K562 (cell line): ENCODE results near the gene UBASH3A. TPM values are rescaled to one million over a fixed set of nuclear protein-coding genes. Genes with fewer than 3 reads are reported as not detected.

Experiments used
- polyA plus RNA-seq, 8 experiments: library from polyadenylated mRNA; depleted of rRNA in 4 of 8; stranded (reverse) in 5 of 8; unstranded in 3 of 8; fragments of >200 nt; fragmentation: Nextera tagmentation in 2 of 8; fragmentation: Illumina TruSeq in 1 of 8; extraction: Ambion mirVana in 2 of 8; extraction: Trizol in 1 of 8; gene quantifications; 2 replicates each; pipeline versions ENCODE4 v1.2.1 to v1.2.3, GENCODE V29; 2011 to 2014; ENCODE audit warnings: inconsistent platforms in 1 of 8, missing spikeins in 1 of 8
- small RNA-seq: library from RNA; depleted of rRNA; stranded (forward); fragments of <200 nt; gene quantifications from one replicate; pipeline ENCODE3, GENCODE V24; 2014
- total RNA-seq, 7 experiments: library from RNA; depleted of rRNA in 6 of 7; stranded (reverse); fragments of >200 nt in 6 of 7; fragmentation: Illumina TruSeq in 2 of 7; extraction: Trizol in 2 of 7; gene quantifications; 2 replicates each; pipeline versions ENCODE4 v1.2.1 to v1.2.3, GENCODE V29; 2011 to 2021; ENCODE audit warnings: low replicate concordance in 1 of 7

UBASH3A gene
- total and polyA plus RNA-seq, 9 of the 15 experiments (the other 6 are each of a cell fraction or from before 2014, with no cell fraction given), result 0.23 to 1.8 (median 1.1) TPM

Small RNA genes lying within 50 kb of the gene (small RNA-seq; reads per million reads assigned to genes)
- not detected for gene RNU6-1149P

Other genes with a start within 250 kb of the UBASH3A start
Only the 7 nearest of the 8 such genes appear.
- gene ABCG1, start 184.8 kb upstream of the UBASH3A start, total RNA-seq (2014; rRNA removed), result 0.12 TPM in 1 of 2 replicates, not detected in the other
- gene ABCG1, start 184.8 kb upstream of the UBASH3A start, total RNA-seq (2014; rRNA removed; fragmentation: Illumina TruSeq; extraction: Trizol), result not detected in 2 replicates
- 0.04 and 0.08 TPM in 2 replicates for gene ABCG1, start 184.8 kb upstream of the UBASH3A start, total RNA-seq (2015; rRNA removed; fragmentation: Illumina TruSeq; extraction: Trizol)
- gene ABCG1, start 184.8 kb upstream of the UBASH3A start, total RNA-seq (2021), result 0.07 and 0.09 TPM in 2 replicates
- not detected in 2 replicates for gene ABCG1, start 184.8 kb upstream of the UBASH3A start, polyA plus RNA-seq (2011; rRNA removed)
- not detected in 2 replicates for gene ABCG1, start 184.8 kb upstream of the UBASH3A start, polyA plus RNA-seq (2014; fragmentation: Illumina TruSeq; extraction: Trizol)
- not detected for gene ABCG1, start 184.8 kb upstream of the UBASH3A start, polyA plus RNA-seq (2014; fragmentation: Nextera tagmentation; extraction: Ambion mirVana)
- not detected in 2 replicates for gene ABCG1, start 184.8 kb upstream of the UBASH3A start, polyA plus RNA-seq (2014; rRNA removed)
- gene TFF3, start 88.5 kb upstream of the UBASH3A start, total RNA-seq (2014; rRNA removed), result not detected in 2 replicates
- not detected in 2 replicates for gene TFF3, start 88.5 kb upstream of the UBASH3A start, total RNA-seq (2014; rRNA removed; fragmentation: Illumina TruSeq; extraction: Trizol)
- gene TFF3, start 88.5 kb upstream of the UBASH3A start, total RNA-seq (2015; rRNA removed; fragmentation: Illumina TruSeq; extraction: Trizol), result not detected in 2 replicates
- gene TFF3, start 88.5 kb upstream of the UBASH3A start, total RNA-seq (2021), result 0.72 and 0.78 TPM in 2 replicates
- 0.07 TPM in 1 of 2 replicates, not detected in the other for gene TFF3, start 88.5 kb upstream of the UBASH3A start, polyA plus RNA-seq (2011; rRNA removed)
- not detected in 2 replicates for gene TFF3, start 88.5 kb upstream of the UBASH3A start, polyA plus RNA-seq (2014; fragmentation: Illumina TruSeq; extraction: Trizol)
- not detected for gene TFF3, start 88.5 kb upstream of the UBASH3A start, polyA plus RNA-seq (2014; fragmentation: Nextera tagmentation; extraction: Ambion mirVana)
- gene TFF3, start 88.5 kb upstream of the UBASH3A start, polyA plus RNA-seq (2014; rRNA removed), result not detected in 2 replicates
- gene TFF2, start 52.9 kb upstream of the UBASH3A start, total RNA-seq (2014; rRNA removed), result not detected in 2 replicates
- not detected in 2 replicates for gene TFF2, start 52.9 kb upstream of the UBASH3A start, total RNA-seq (2014; rRNA removed; fragmentation: Illumina TruSeq; extraction: Trizol)
- gene TFF2, start 52.9 kb upstream of the UBASH3A start, total RNA-seq (2015; rRNA removed; fragmentation: Illumina TruSeq; extraction: Trizol), result not detected in 2 replicates
- not detected in 2 replicates for gene TFF2, start 52.9 kb upstream of the UBASH3A start, total RNA-seq (2021)
- not detected in 2 replicates for gene TFF2, start 52.9 kb upstream of the UBASH3A start, polyA plus RNA-seq (2011; rRNA removed)
- not detected in 2 replicates for gene TFF2, start 52.9 kb upstream of the UBASH3A start, polyA plus RNA-seq (2014; fragmentation: Illumina TruSeq; extraction: Trizol)
- not detected for gene TFF2, start 52.9 kb upstream of the UBASH3A start, polyA plus RNA-seq (2014; fragmentation: Nextera tagmentation; extraction: Ambion mirVana)
- not detected in 2 replicates for gene TFF2, start 52.9 kb upstream of the UBASH3A start, polyA plus RNA-seq (2014; rRNA removed)
- gene TFF1, start 37.4 kb upstream of the UBASH3A start, total RNA-seq (2014; rRNA removed), result not detected in 2 replicates
- gene TFF1, start 37.4 kb upstream of the UBASH3A start, total RNA-seq (2014; rRNA removed; fragmentation: Illumina TruSeq; extraction: Trizol), result not detected in 2 replicates
- gene TFF1, start 37.4 kb upstream of the UBASH3A start, total RNA-seq (2015; rRNA removed; fragmentation: Illumina TruSeq; extraction: Trizol), result not detected in 2 replicates
- 0.31 and 0.98 TPM in 2 replicates for gene TFF1, start 37.4 kb upstream of the UBASH3A start, total RNA-seq (2021)
- not detected in 2 replicates for gene TFF1, start 37.4 kb upstream of the UBASH3A start, polyA plus RNA-seq (2011; rRNA removed)
- not detected in 2 replicates for gene TFF1, start 37.4 kb upstream of the UBASH3A start, polyA plus RNA-seq (2014; fragmentation: Illumina TruSeq; extraction: Trizol)
- not detected for gene TFF1, start 37.4 kb upstream of the UBASH3A start, polyA plus RNA-seq (2014; fragmentation: Nextera tagmentation; extraction: Ambion mirVana)
- not detected in 2 replicates for gene TFF1, start 37.4 kb upstream of the UBASH3A start, polyA plus RNA-seq (2014; rRNA removed)
- not detected in 2 replicates for gene TMPRSS3, start 7.8 kb upstream of the UBASH3A start, total RNA-seq (2014; rRNA removed)
- gene TMPRSS3, start 7.8 kb upstream of the UBASH3A start, total RNA-seq (2014; rRNA removed; fragmentation: Illumina TruSeq; extraction: Trizol), result not detected in 2 replicates
- not detected in 2 replicates for gene TMPRSS3, start 7.8 kb upstream of the UBASH3A start, total RNA-seq (2015; rRNA removed; fragmentation: Illumina TruSeq; extraction: Trizol)
- gene TMPRSS3, start 7.8 kb upstream of the UBASH3A start, total RNA-seq (2021), result not detected in 2 replicates
- 0.04 and 0.07 TPM in 2 replicates for gene TMPRSS3, start 7.8 kb upstream of the UBASH3A start, polyA plus RNA-seq (2011; rRNA removed)
- gene TMPRSS3, start 7.8 kb upstream of the UBASH3A start, polyA plus RNA-seq (2014; fragmentation: Illumina TruSeq; extraction: Trizol), result not detected in 2 replicates
- not detected for gene TMPRSS3, start 7.8 kb upstream of the UBASH3A start, polyA plus RNA-seq (2014; fragmentation: Nextera tagmentation; extraction: Ambion mirVana)
- gene TMPRSS3, start 7.8 kb upstream of the UBASH3A start, polyA plus RNA-seq (2014; rRNA removed), result not detected in 2 replicates
- gene RSPH1, start 92.3 kb downstream of the UBASH3A start, total RNA-seq (2014; rRNA removed), result not detected in 2 replicates
- gene RSPH1, start 92.3 kb downstream of the UBASH3A start, total RNA-seq (2014; rRNA removed; fragmentation: Illumina TruSeq; extraction: Trizol), result not detected in 2 replicates
- gene RSPH1, start 92.3 kb downstream of the UBASH3A start, total RNA-seq (2015; rRNA removed; fragmentation: Illumina TruSeq; extraction: Trizol), result not detected in 2 replicates
- not detected in 2 replicates for gene RSPH1, start 92.3 kb downstream of the UBASH3A start, total RNA-seq (2021)
- gene RSPH1, start 92.3 kb downstream of the UBASH3A start, polyA plus RNA-seq (2011; rRNA removed), result 0.17 TPM in 1 of 2 replicates, not detected in the other
- not detected in 2 replicates for gene RSPH1, start 92.3 kb downstream of the UBASH3A start, polyA plus RNA-seq (2014; fragmentation: Illumina TruSeq; extraction: Trizol)
- not detected for gene RSPH1, start 92.3 kb downstream of the UBASH3A start, polyA plus RNA-seq (2014; fragmentation: Nextera tagmentation; extraction: Ambion mirVana)
- not detected in 2 replicates for gene RSPH1, start 92.3 kb downstream of the UBASH3A start, polyA plus RNA-seq (2014; rRNA removed)
- gene SLC37A1, start 110.0 kb downstream of the UBASH3A start, total RNA-seq (2014; rRNA removed), result 0.33 and 1.4 TPM in 2 replicates
- 0.10 and 0.15 TPM in 2 replicates for gene SLC37A1, start 110.0 kb downstream of the UBASH3A start, total RNA-seq (2014; rRNA removed; fragmentation: Illumina TruSeq; extraction: Trizol)
- gene SLC37A1, start 110.0 kb downstream of the UBASH3A start, total RNA-seq (2015; rRNA removed; fragmentation: Illumina TruSeq; extraction: Trizol), result 0.40 and 0.79 TPM in 2 replicates
- 0.40 and 0.60 TPM in 2 replicates for gene SLC37A1, start 110.0 kb downstream of the UBASH3A start, total RNA-seq (2021)
- 3.4 and 4.5 TPM in 2 replicates for gene SLC37A1, start 110.0 kb downstream of the UBASH3A start, polyA plus RNA-seq (2011; rRNA removed)
- gene SLC37A1, start 110.0 kb downstream of the UBASH3A start, polyA plus RNA-seq (2014; fragmentation: Illumina TruSeq; extraction: Trizol), result 0.45 and 0.65 TPM in 2 replicates
- gene SLC37A1, start 110.0 kb downstream of the UBASH3A start, polyA plus RNA-seq (2014; fragmentation: Nextera tagmentation; extraction: Ambion mirVana), result under 1 TPM; 0.06 to 0.20 TPM
- gene SLC37A1, start 110.0 kb downstream of the UBASH3A start, polyA plus RNA-seq (2014; rRNA removed), result 0.09 and 0.24 TPM in 2 replicates